SU-DHL-6 (cell line): Measurements from ENCODE around the gene ST3GAL5.

Source experiments
- EZH2phosphoT487 ChIP-seq: fragments of 200-600 bp; sonication (generic), shearing (Covaris generic); conservative IDR thresholded peaks from 2 replicates; pipeline ENCODE4 v1.6.1; 2018; ENCODE audit warnings: mild to moderate bottlenecking, antibody characterized with exemption, low read length, moderate library complexity, mixed read lengths
- TF ChIP-seq, protein P1 (sequence below): fragments of 200-600 bp; sonication (generic); IDR thresholded peaks from one replicate; pipeline ENCODE4 v1.5.1; 2017; ENCODE audit warnings: antibody characterized with exemption, mild to moderate bottlenecking, low read length, moderate library complexity; ENCODE audit not compliant: insufficient read depth, poor library complexity, severe bottlenecking

DNA sequence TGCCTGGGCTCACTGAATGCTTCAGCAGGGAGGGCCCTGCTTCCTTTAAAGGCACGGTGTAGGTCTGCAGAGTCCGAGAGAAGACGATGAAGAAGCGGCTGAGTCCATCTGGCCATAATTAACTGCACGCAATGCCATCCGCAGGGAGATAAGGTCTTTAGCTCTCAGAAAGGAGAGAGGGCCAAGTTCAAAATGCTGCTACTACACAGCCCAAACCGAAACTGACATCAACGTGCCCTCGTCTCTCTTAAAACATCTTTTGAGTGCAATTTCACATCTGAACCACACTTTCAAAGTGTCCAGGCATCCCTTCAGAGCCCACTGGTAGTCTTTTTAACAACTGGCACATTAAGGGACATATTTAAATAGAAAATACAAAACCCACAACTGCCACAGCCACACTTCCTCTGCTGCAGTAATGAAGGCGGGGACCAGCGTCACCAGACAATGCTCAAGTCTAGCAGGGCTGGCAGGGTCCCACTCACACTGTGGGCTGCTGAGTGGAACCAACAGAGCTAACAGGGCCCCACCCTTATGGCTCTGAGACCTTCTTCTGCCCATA, 35.8 kb downstream of the ST3GAL5 start:
- TF ChIP-seq, protein P1, sequence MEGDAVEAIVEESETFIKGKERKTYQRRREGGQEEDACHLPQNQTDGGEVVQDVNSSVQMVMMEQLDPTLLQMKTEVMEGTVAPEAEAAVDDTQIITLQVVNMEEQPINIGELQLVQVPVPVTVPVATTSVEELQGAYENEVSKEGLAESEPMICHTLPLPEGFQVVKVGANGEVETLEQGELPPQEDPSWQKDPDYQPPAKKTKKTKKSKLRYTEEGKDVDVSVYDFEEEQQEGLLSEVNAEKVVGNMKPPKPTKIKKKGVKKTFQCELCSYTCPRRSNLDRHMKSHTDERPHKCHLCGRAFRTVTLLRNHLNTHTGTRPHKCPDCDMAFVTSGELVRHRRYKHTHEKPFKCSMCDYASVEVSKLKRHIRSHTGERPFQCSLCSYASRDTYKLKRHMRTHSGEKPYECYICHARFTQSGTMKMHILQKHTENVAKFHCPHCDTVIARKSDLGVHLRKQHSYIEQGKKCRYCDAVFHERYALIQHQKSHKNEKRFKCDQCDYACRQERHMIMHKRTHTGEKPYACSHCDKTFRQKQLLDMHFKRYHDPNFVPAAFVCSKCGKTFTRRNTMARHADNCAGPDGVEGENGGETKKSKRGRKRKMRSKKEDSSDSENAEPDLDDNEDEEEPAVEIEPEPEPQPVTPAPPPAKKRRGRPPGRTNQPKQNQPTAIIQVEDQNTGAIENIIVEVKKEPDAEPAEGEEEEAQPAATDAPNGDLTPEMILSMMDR = no peak
- no peak for TF ChIP-seq EZH2phosphoT487
